ENCODE data around the gene PACRG.

The PACRG gene

GRCh38 chr6:163189609-163190008 lies 461.8 kb downstream of the PACRG start:
- TF ChIP-seq CTCF (IDR thresholded peaks at IDR 0.05) = no peak
- H3K27me3 ChIP-seq = peaks cover 0 to 3% of the 10 kb centered on the region in 2 donors
- H3K9me3 ChIP-seq = no peaks in the 10 kb centered on the region
- DNase-seq = no peak
- H3K36me3 ChIP-seq = no peaks in the 10 kb centered on the region
- intact Hi-C loops (cut with DNase I; ENCODE audit: low total_unique reads) = no loop called here
- H3K4me3 ChIP-seq = no peak overlapping the region
- no peaks in the 10 kb centered on the region for H3K4me1 ChIP-seq
- no peak overlapping the region for H3K27ac ChIP-seq

- intact Hi-C loops (cut with DNase I; ENCODE audit: low total_unique reads) = no loop called here
- no peak for DNase-seq
- H3K27me3 ChIP-seq = peaks cover 0 to 6% of the 10 kb centered on the region in 2 donors
- H3K9me3 ChIP-seq = no peaks in the 10 kb centered on the region
- no peak overlapping the region for H3K4me3 ChIP-seq
- TF ChIP-seq CTCF (IDR thresholded peaks at IDR 0.05) = no peak
- no peaks in the 10 kb centered on the region for H3K36me3 ChIP-seq
- no peaks in the 10 kb centered on the region for H3K4me1 ChIP-seq
- H3K27ac ChIP-seq = no peak overlapping the region
Observed at GRCh38 chr6:163190786-163191185, 463.0 kb downstream of the PACRG start.

- H3K36me3 ChIP-seq = no peaks in the 10 kb centered on the region
- no peak overlapping the region for H3K27ac ChIP-seq
- H3K9me3 ChIP-seq = no peaks in the 10 kb centered on the region
- H3K27me3 ChIP-seq = peaks cover 0 to 6% of the 10 kb centered on the region in 2 donors
- no peaks in the 10 kb centered on the region for H3K4me1 ChIP-seq
- TF ChIP-seq CTCF (IDR thresholded peaks at IDR 0.05) = no peak
- DNase-seq = no peak
- no peak overlapping the region for H3K4me3 ChIP-seq
- intact Hi-C loops (cut with DNase I; ENCODE audit: low total_unique reads) = no loop called here
Observed at GRCh38 chr6:163191704-163192537, 464.1 kb downstream of the PACRG start.

- Histone ChIP-seq H3K4me1 (no peaks in the 10 kb centered on the region), H3K27me3 (peaks cover 0 to 6% of the 10 kb centered on the region in 2 donors), H3K9me3 (no peaks in the 10 kb centered on the region), H3K4me3 (no peak overlapping the region), H3K27ac (no peak overlapping the region), H3K36me3 (no peaks in the 10 kb centered on the region)
- intact Hi-C loops (cut with DNase I; ENCODE audit: low total_unique reads) = no loop called here
- TF ChIP-seq CTCF (IDR thresholded peaks at IDR 0.05) = no peak
- no peak for DNase-seq
Observed at GRCh38 chr6:163192591-163192990, 464.8 kb downstream of the PACRG start.

GRCh38 chr6:163193326-163193725 lies 465.6 kb downstream of the PACRG start:
- TF ChIP-seq CTCF (IDR thresholded peaks at IDR 0.05) = no peak
- Histone ChIP-seq H3K36me3 (no peaks in the 10 kb centered on the region), H3K27me3 (peaks cover 0 to 6% of the 10 kb centered on the region in 2 donors), H3K4me1 (no peaks in the 10 kb centered on the region), H3K9me3 (no peaks in the 10 kb centered on the region), H3K4me3 (no peak overlapping the region), H3K27ac (no peak overlapping the region)
- no peak for DNase-seq
- intact Hi-C loops (cut with DNase I; ENCODE audit: low total_unique reads) = no loop called here
